BJ (cell line): ENCODE results near the gene ICAM1. TPM values are rescaled to one million over a fixed set of nuclear protein-coding genes. Genes with fewer than 3 reads are reported as not detected.

Source experiments
- CTCF ChIA-PET: fragments of 350-600 bp; formaldehyde crosslinking; extraction: SDS; loops from one replicate; lab custom pipeline; 2021; ENCODE audit warnings: antibody characterized with exemption, inconsistent platforms; lab: Yijun Ruan, JAX
- POLR2A ChIA-PET: fragments of 300-600 bp; sonication (Branson Sonifier 250); formaldehyde crosslinking; extraction: SDS; loops from one replicate; lab custom pipeline; 2021; ENCODE audit warnings: antibody characterized with exemption; lab: Charles Lee
- DNase-seq: peaks from one replicate; pipeline ENCODE4 v3.0.0-alpha.2; 2011; ENCODE audit warnings: low read depth
- H3K27me3 ChIP-seq: 2 replicates; pipeline ENCODE4 v1.6.0; 2011; ENCODE audit warnings: low read length; ENCODE audit not compliant: control insufficient read depth, insufficient read depth
- H3K36me3 ChIP-seq: 2 replicates; pipeline ENCODE4 v1.5.1; 2011; ENCODE audit warnings: low read length; ENCODE audit not compliant: control insufficient read depth, insufficient read depth
- H3K4me3 ChIP-seq: 2 replicates; pipeline ENCODE4 v1.5.1; 2011; ENCODE audit warnings: low read depth, mild to moderate bottlenecking, control low read depth, low read length
- polyA plus RNA-seq: library from polyadenylated mRNA; depleted of rRNA; stranded (reverse); fragments of >200 nt; gene quantifications from 2 replicates; pipeline ENCODE4 v1.2.3, GENCODE V29; 2011
- TF ChIP-seq, protein P1 (sequence below): IDR thresholded peaks from 2 replicates; pipeline ENCODE4 v1.5.1; 2011; ENCODE audit warnings: low read depth, mild to moderate bottlenecking, control low read depth, inconsistent platforms, low read length, moderate library complexity; ENCODE audit not compliant: insufficient read depth

Gene ICAM1
- polyA plus RNA-seq, 1 experiment, result 55.9 TPM

DNA sequence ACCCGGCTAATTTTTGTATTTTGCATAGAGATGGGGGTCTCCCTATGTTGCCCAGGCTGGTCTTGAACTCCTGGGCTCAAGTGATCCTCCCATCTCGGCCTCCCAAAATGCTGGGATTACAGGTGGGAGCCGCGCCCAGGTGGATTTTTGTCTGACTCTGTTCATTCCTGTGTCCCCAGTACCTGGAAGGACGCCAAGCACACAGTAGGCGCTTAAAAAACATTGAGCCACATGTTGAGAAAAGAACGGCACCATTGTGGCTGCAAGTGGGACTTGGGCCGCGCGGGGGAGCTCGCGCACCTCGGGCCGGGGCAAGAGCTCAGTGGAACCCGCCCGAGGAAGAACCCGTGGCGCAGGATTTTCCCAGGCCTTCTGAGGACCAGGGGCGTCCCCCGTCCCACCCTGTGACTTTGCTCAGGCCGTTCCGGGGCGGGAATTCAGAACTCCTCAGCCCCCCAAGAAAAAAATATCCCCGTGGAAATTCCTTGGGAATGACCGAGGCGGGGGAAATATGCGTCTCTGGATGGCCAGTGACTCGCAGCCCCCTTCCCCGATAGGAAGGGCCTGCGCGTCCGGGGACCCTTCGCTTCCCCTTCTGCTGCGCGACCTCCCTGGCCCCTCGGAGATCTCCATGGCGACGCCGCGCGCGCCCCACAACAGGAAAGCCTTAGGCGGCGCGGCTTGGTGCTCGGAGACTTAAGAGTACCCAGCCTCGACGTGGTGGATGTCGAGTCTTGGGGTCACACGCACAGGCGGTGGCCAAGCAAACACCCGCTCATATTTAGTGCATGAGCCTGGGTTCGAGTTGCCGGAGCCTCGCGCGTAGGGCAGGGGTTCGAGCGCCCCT, 1.4 kb upstream of the ICAM1 start:
- POLR2A ChIA-PET, result interaction anchor here (0.5 to 1.4 kb wide), 2 partner anchors 20 to 119 kb away, joined by 4 to 5 read pairs; partner anchors contain the start of gene ICAM5
- H3K27me3 ChIP-seq, result no peaks in the 10 kb centered on the region
- DNase-seq, result no peak
- CTCF ChIA-PET, result interaction anchor here (0.8 to 8.5 kb wide), 24 partner anchors 9 to 344 kb away, joined by 3 to 228 read pairs (median 5); partner anchors contain the start of genes CDC37, ICAM4, ICAM5 and TYK2
- H3K4me3 ChIP-seq, result no peak overlapping the region; the same call in 1 of the 2 replicates
- H3K36me3 ChIP-seq, result no peaks in the 10 kb centered on the region
- TF ChIP-seq, protein P1, sequence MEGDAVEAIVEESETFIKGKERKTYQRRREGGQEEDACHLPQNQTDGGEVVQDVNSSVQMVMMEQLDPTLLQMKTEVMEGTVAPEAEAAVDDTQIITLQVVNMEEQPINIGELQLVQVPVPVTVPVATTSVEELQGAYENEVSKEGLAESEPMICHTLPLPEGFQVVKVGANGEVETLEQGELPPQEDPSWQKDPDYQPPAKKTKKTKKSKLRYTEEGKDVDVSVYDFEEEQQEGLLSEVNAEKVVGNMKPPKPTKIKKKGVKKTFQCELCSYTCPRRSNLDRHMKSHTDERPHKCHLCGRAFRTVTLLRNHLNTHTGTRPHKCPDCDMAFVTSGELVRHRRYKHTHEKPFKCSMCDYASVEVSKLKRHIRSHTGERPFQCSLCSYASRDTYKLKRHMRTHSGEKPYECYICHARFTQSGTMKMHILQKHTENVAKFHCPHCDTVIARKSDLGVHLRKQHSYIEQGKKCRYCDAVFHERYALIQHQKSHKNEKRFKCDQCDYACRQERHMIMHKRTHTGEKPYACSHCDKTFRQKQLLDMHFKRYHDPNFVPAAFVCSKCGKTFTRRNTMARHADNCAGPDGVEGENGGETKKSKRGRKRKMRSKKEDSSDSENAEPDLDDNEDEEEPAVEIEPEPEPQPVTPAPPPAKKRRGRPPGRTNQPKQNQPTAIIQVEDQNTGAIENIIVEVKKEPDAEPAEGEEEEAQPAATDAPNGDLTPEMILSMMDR, result peak; percentile 97

DNA sequence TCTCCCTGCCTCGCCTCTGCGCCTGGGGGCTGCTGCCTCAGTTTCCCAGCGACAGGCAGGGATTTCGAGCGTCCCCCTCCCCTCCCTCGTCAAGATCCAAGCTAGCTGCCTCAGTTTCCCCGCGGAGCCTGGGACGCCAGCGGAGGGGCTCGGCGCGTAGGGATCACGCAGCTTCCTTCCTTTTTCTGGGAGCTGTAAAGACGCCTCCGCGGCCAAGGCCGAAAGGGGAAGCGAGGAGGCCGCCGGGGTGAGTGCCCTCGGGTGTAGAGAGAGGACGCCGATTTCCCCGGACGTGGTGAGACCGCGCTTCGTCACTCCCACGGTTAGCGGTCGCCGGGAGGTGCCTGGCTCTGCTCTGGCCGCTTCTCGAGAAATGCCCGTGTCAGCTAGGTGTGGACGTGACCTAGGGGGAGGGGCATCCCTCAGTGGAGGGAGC, 722 bp upstream of the ICAM1 start:
- Histone ChIP-seq H3K36me3 (no peaks in the 10 kb centered on the region), H3K4me3 (peak overlapping the region; percentile 46), H3K27me3 (no peaks in the 10 kb centered on the region)
- TF ChIP-seq, protein P1, result no peak
- DNase-seq, result no peak
- CTCF ChIA-PET, result interaction anchor here (0.7 to 8.5 kb wide), 18 partner anchors 8 to 345 kb away, joined by 3 to 228 read pairs (median 6); partner anchors contain the start of genes CDC37, ICAM4, ICAM5 and RAVER1
- POLR2A ChIA-PET, result interaction anchor here (0.9 to 1.4 kb wide), 2 partner anchors 21 to 119 kb away, joined by 3 to 5 read pairs; no protein-coding TSS in a partner anchor

DNA sequence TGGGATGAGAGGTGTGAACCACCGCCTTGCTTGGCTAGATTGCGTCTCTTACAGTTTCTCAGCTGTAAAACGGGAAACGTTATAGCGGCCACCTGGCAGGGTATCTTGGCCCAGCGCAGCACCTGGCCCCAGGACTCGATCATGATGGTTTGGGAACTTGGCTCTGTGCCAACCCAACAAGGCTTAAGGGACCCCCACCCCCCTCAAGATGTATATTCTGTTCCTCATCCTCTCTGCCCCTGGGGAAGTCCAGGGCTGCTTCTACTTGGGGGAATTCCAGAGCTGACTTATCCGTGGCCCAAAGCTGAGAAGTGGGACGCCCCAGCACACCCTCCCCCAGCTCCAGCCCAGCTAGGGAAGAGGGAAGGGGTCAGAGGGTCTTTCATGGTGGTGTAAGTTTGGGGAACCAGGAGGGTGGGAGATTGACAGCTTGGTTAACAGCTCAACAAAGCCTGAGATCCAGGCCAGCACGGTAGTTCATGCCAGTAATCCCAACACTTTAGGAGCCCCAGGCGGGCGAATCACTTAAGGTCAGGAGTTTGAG, 695 bp downstream of the ICAM1 start:
- ChIA-PET CTCF (interaction anchor here (1.0 to 8.5 kb wide), 11 partner anchors 9 to 156 kb away, joined by 3 to 228 read pairs (median 21); partner anchors contain the start of genes CDC37, ICAM4, ICAM5 and MRPL4), POLR2A (interaction anchor here (0.6 kb wide), 1 partner anchor 13 kb away, joined by 5 read pairs; no protein-coding TSS in a partner anchor)
- TF ChIP-seq, protein P1, result no peak
- peak overlapping the region; percentile 46 for H3K4me3 ChIP-seq
- no peaks in the 10 kb centered on the region for H3K36me3 ChIP-seq
- DNase-seq, result no peak
- H3K27me3 ChIP-seq, result no peaks in the 10 kb centered on the region

DNA sequence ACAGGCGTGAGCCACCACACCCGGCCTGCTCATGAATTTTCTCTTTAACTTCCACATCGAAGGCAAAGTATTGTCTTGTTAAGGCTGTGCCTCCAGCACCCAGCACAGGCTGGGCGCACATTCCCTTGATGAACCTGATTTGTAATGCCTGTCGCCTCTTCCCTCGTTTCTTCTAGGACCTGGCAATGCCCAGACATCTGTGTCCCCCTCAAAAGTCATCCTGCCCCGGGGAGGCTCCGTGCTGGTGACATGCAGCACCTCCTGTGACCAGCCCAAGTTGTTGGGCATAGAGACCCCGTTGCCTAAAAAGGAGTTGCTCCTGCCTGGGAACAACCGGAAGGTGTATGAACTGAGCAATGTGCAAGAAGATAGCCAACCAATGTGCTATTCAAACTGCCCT, 3.7 kb downstream of the ICAM1 start:
- Histone ChIP-seq H3K27me3 (no peaks in the 10 kb centered on the region), H3K36me3 (peaks cover 5% of the 10 kb centered on the region; the same call in 1 of the 2 replicates), H3K4me3 (no peak overlapping the region)
- POLR2A ChIA-PET, result interaction anchor here (0.5 kb wide), 1 partner anchor 59 kb away, joined by 10 read pairs; no protein-coding TSS in a partner anchor
- TF ChIP-seq, protein P1, result no peak
- CTCF ChIA-PET, result interaction anchor here (1.1 to 1.4 kb wide), 3 partner anchors 15 to 116 kb away, joined by 4 to 5 read pairs (median 4); partner anchors contain the start of gene ICAM5
- DNase-seq, result no peak
